ENCODE measurements around the gene SH3PXD2A.

Gene SH3PXD2A

GRCh38 chr10:103648636-103649532 lies 206.5 kb downstream of the SH3PXD2A start:
- H3K4me1 Mint-ChIP-seq (ENCODE audit: low read depth in 2 of 2), result peaks cover 4 to 7% of the 10 kb centered on the region in 2 donors
- H3K36me3 Mint-ChIP-seq (ENCODE audit: insufficient read depth), result peaks cover 5% of the 10 kb centered on the region
- ATAC-seq (replicated peaks) (no peak), DNase-seq (no peak)
- H3K4me3 Mint-ChIP-seq, result no peak overlapping the region
- H3K27ac Mint-ChIP-seq, result no peak overlapping the region
- no peaks in the 10 kb centered on the region for H3K9me3 Mint-ChIP-seq
- no peaks in the 10 kb centered on the region for H3K27me3 Mint-ChIP-seq

- DNase-seq (no peak), ATAC-seq (replicated peaks) (no peak)
- no peaks in the 10 kb centered on the region for H3K27me3 Mint-ChIP-seq
- peaks cover 5% of the 10 kb centered on the region for H3K36me3 Mint-ChIP-seq (ENCODE audit: insufficient read depth)
- no peaks in the 10 kb centered on the region for H3K9me3 Mint-ChIP-seq
- H3K27ac Mint-ChIP-seq, result no peak overlapping the region
- no peak overlapping the region for H3K4me3 Mint-ChIP-seq
- peaks cover 4 to 7% of the 10 kb centered on the region in 2 donors for H3K4me1 Mint-ChIP-seq (ENCODE audit: low read depth in 2 of 2)
Observed at GRCh38 chr10:103648251-103648635, 207.1 kb downstream of the SH3PXD2A start.

- H3K4me1 Mint-ChIP-seq (ENCODE audit: low read depth in 2 of 2), result peaks cover 0 to 7% of the 10 kb centered on the region in 2 donors
- ATAC-seq (replicated peaks), result no peak
- DNase-seq, result no peak
- peak overlapping the region in 1 of 2 donors; percentile 82 for H3K27ac Mint-ChIP-seq
- H3K9me3 Mint-ChIP-seq, result no peaks in the 10 kb centered on the region
- H3K4me3 Mint-ChIP-seq, result no peak overlapping the region
- H3K27me3 Mint-ChIP-seq, result no peaks in the 10 kb centered on the region
- peaks cover 3% of the 10 kb centered on the region for H3K36me3 Mint-ChIP-seq (ENCODE audit: insufficient read depth)
Observed at GRCh38 chr10:103646304-103646703, 209.1 kb downstream of the SH3PXD2A start.

- no peak for ATAC-seq (replicated peaks)
- no peaks in the 10 kb centered on the region for H3K27me3 Mint-ChIP-seq
- H3K36me3 Mint-ChIP-seq (ENCODE audit: insufficient read depth), result peaks cover 3% of the 10 kb centered on the region
- H3K9me3 Mint-ChIP-seq, result no peaks in the 10 kb centered on the region
- H3K4me3 Mint-ChIP-seq, result no peak overlapping the region
- H3K4me1 Mint-ChIP-seq (ENCODE audit: low read depth in 2 of 2), result peaks cover 0 to under 1% of the 10 kb centered on the region in 2 donors
- DNase-seq, result no peak
- H3K27ac Mint-ChIP-seq, result peak overlapping the region in 1 of 2 donors; percentile 30
Observed at GRCh38 chr10:103645141-103646054, 210.0 kb downstream of the SH3PXD2A start.

GRCh38 chr10:103643381-103643780 lies 212.0 kb downstream of the SH3PXD2A start:
- no peak overlapping the region for H3K27ac Mint-ChIP-seq
- ATAC-seq (replicated peaks) (no peak), DNase-seq (no peak)
- peaks cover 3% of the 10 kb centered on the region for H3K36me3 Mint-ChIP-seq (ENCODE audit: insufficient read depth)
- no peaks in the 10 kb centered on the region for H3K27me3 Mint-ChIP-seq
- H3K9me3 Mint-ChIP-seq, result no peaks in the 10 kb centered on the region
- H3K4me1 Mint-ChIP-seq (ENCODE audit: low read depth in 2 of 2), result no peaks in the 10 kb centered on the region
- no peak overlapping the region for H3K4me3 Mint-ChIP-seq

GRCh38 chr10:103641326-103641725 lies 214.1 kb downstream of the SH3PXD2A start:
- no peaks in the 10 kb centered on the region for H3K4me1 Mint-ChIP-seq (ENCODE audit: low read depth in 2 of 2)
- H3K27ac Mint-ChIP-seq, result no peak overlapping the region
- peaks cover 3% of the 10 kb centered on the region for H3K36me3 Mint-ChIP-seq (ENCODE audit: insufficient read depth)

GRCh38 chr10:103640436-103641181 lies 214.8 kb downstream of the SH3PXD2A start:
- peaks cover 3% of the 10 kb centered on the region for H3K36me3 Mint-ChIP-seq (ENCODE audit: insufficient read depth)
- H3K4me3 Mint-ChIP-seq, result no peak overlapping the region
- no peaks in the 10 kb centered on the region for H3K27me3 Mint-ChIP-seq
- ATAC-seq (replicated peaks), result no peak
- no peaks in the 10 kb centered on the region for H3K4me1 Mint-ChIP-seq (ENCODE audit: low read depth in 2 of 2)
- DNase-seq, result no peak
- H3K27ac Mint-ChIP-seq, result peak overlapping the region in 1 of 2 donors; percentile 47
- H3K9me3 Mint-ChIP-seq, result no peaks in the 10 kb centered on the region

More at GRCh38 chr10:103641326-103641725, 214.1 kb downstream of the SH3PXD2A start:
- no peaks in the 10 kb centered on the region for H3K9me3 Mint-ChIP-seq
- H3K27me3 Mint-ChIP-seq, result no peaks in the 10 kb centered on the region
- no peak overlapping the region for H3K4me3 Mint-ChIP-seq
- no peak for DNase-seq
- no peak for ATAC-seq (replicated peaks)

- Mint-ChIP-seq H3K4me1 (ENCODE audit: low read depth in 2 of 2) (no peaks in the 10 kb centered on the region), H3K36me3 (ENCODE audit: insufficient read depth) (peaks cover 3% of the 10 kb centered on the region), H3K9me3 (no peaks in the 10 kb centered on the region), H3K4me3 (no peak overlapping the region), H3K27ac (peak overlapping the region in 1 of 2 donors; percentile 6), H3K27me3 (peaks cover 0 to 5% of the 10 kb centered on the region in 2 donors)
- ATAC-seq (replicated peaks), result no peak
- no peak for DNase-seq
Observed at GRCh38 chr10:103638948-103639347, 216.4 kb downstream of the SH3PXD2A start.

- no peaks in the 10 kb centered on the region for H3K9me3 Mint-ChIP-seq
- no peak for ATAC-seq (replicated peaks)
Observed at GRCh38 chr10:103637927-103638557, 217.3 kb downstream of the SH3PXD2A start.

GRCh38 chr10:103637011-103637410 lies 218.4 kb downstream of the SH3PXD2A start:
- ATAC-seq (replicated peaks) (no peak), DNase-seq (no peak)
- no peaks in the 10 kb centered on the region for H3K9me3 Mint-ChIP-seq
- H3K27me3 Mint-ChIP-seq, result peaks cover 0 to 5% of the 10 kb centered on the region in 2 donors
- no peak overlapping the region for H3K4me3 Mint-ChIP-seq
- peaks cover 3% of the 10 kb centered on the region for H3K36me3 Mint-ChIP-seq (ENCODE audit: insufficient read depth)
- no peak overlapping the region for H3K27ac Mint-ChIP-seq
- H3K4me1 Mint-ChIP-seq (ENCODE audit: low read depth in 2 of 2), result no peaks in the 10 kb centered on the region

More at GRCh38 chr10:103637927-103638557, 217.3 kb downstream of the SH3PXD2A start:
- DNase-seq, result no peak
- Mint-ChIP-seq H3K36me3 (ENCODE audit: insufficient read depth) (peaks cover 3% of the 10 kb centered on the region), H3K4me1 (ENCODE audit: low read depth in 2 of 2) (no peaks in the 10 kb centered on the region), H3K27me3 (peaks cover 0 to 5% of the 10 kb centered on the region in 2 donors), H3K27ac (no peak overlapping the region), H3K4me3 (no peak overlapping the region)

- Mint-ChIP-seq H3K27ac (no peak overlapping the region), H3K27me3 (peaks cover 0 to 5% of the 10 kb centered on the region in 2 donors), H3K4me1 (ENCODE audit: low read depth in 2 of 2) (no peaks in the 10 kb centered on the region), H3K9me3 (no peaks in the 10 kb centered on the region), H3K36me3 (ENCODE audit: insufficient read depth) (peaks cover 2% of the 10 kb centered on the region), H3K4me3 (no peak overlapping the region)
- DNase-seq (no peak), ATAC-seq (replicated peaks) (no peak)
Observed at GRCh38 chr10:103636492-103636891, 218.9 kb downstream of the SH3PXD2A start.

- Mint-ChIP-seq H3K4me1 (ENCODE audit: low read depth in 2 of 2) (no peaks in the 10 kb centered on the region), H3K27ac (no peak overlapping the region), H3K36me3 (ENCODE audit: insufficient read depth) (no peaks in the 10 kb centered on the region), H3K4me3 (no peak overlapping the region), H3K27me3 (peaks cover 0 to 5% of the 10 kb centered on the region in 2 donors), H3K9me3 (no peaks in the 10 kb centered on the region)
- ATAC-seq (replicated peaks) (no peak), DNase-seq (no peak)
Observed at GRCh38 chr10:103635580-103635979, 219.8 kb downstream of the SH3PXD2A start.

All from effector memory CD8-positive, alpha-beta T cell (primary cell).